ENCODE measurements around the gene RECQL. TPM values are rescaled to one million over a fixed set of nuclear protein-coding genes. Genes with fewer than 3 reads are reported as not detected.

Gene RECQL
- 107 and 230 TPM in 2 replicates for total RNA-seq

GRCh38 chr12:21501258-21502163 lies at the start of gene RECQL, which contains the start of gene GOLT1B:
Gene RECQL, minus strand, starts transcription at chr12:21501635. Its CDS starts 2,065 bp downstream, at chr12:21499570.
Gene GOLT1B, plus strand, starts transcription at chr12:21501789. Its CDS starts 135 bp downstream, at chr12:21501924.

GRCh38 chr12:21526053-21526452 lies 24.6 kb upstream of the RECQL start, which contains the start of gene SPX:
Gene SPX, plus strand, starts transcription at chr12:21526296. Its CDS starts 177 bp downstream, at chr12:21526473.

Other genes with a start within 250 kb of the RECQL start
- gene SLCO1A2, start 166.7 kb downstream of the RECQL start, total RNA-seq, result not detected in 2 replicates
- gene IAPP, start 128.7 kb downstream of the RECQL start, total RNA-seq, result not detected in 2 replicates
- gene PYROXD1, start 64.0 kb downstream of the RECQL start, total RNA-seq, result 16.2 and 19.8 TPM in 2 replicates
- 71.7 and 82.7 TPM in 2 replicates for gene GOLT1B, start 154 bp upstream of the RECQL start, total RNA-seq
- 0.25 and 0.77 TPM in 2 replicates for gene SPX, start 24.7 kb upstream of the RECQL start, total RNA-seq
- not detected in 2 replicates for gene GYS2, start 103.2 kb upstream of the RECQL start, total RNA-seq
- 943 and 1,120 TPM in 2 replicates for gene LDHB, start 156.2 kb upstream of the RECQL start, total RNA-seq

Data from uterine smooth muscle cell (primary cell).